GM23248 (cell line): ENCODE measurements around the gene THAP7.

Experiments
- EZH2 ChIP-seq: fragments of 200-600 bp; sonication (generic); IDR thresholded peaks from 2 replicates; pipeline ENCODE4 v1.6.1; 2018; ENCODE audit warnings: antibody characterized with exemption, mild to moderate bottlenecking; ENCODE audit not compliant: insufficient read depth, poor library complexity, severe bottlenecking
- EZH2phosphoT487 ChIP-seq: fragments of 200-600 bp; sonication (generic); IDR thresholded peaks from 2 replicates; pipeline ENCODE4 v1.6.1; 2018; ENCODE audit warnings: antibody characterized with exemption, moderate library complexity, mild to moderate bottlenecking, low read depth; ENCODE audit not compliant: insufficient read depth

GRCh38 chr22:20988573-20989322 is 13.2 kb downstream of the THAP7 start:
- TF ChIP-seq EZH2: no peak
- TF ChIP-seq EZH2phosphoT487: no peak
